22Rv1 (cell line): ENCODE data around the gene DDX41.
A peak's percentile ranks its signal among the peaks of the same experiment; 100 is the strongest.

Experiments
- H3K27ac ChIP-seq: fragments of 450-650 bp; 2 replicates; pipeline ENCODE4 v1.5.1; 2017
- CTCF ChIP-seq: fragments of 450-650 bp; IDR thresholded peaks from 2 replicates; pipeline ENCODE4 v1.5.1; 2017; ENCODE audit warnings: mild to moderate bottlenecking
- ZFX ChIP-seq: fragments of 450-650 bp; IDR thresholded peaks from 2 replicates; pipeline ENCODE4 v1.6.1; 2017; ENCODE audit warnings: antibody characterized with exemption, borderline replicate concordance

DDX41 gene

GRCh38 chr5:177483994-177484901 lies 32.5 kb downstream of the DDX41 start:
- no peak for TF ChIP-seq ZFX
- no peak for TF ChIP-seq CTCF
- H3K27ac ChIP-seq = no peak overlapping the region

GRCh38 chr5:177483042-177483441 lies 33.7 kb downstream of the DDX41 start:
- TF ChIP-seq CTCF (no peak), ZFX (no peak)
- no peak overlapping the region for H3K27ac ChIP-seq

- TF ChIP-seq CTCF = no peak
- TF ChIP-seq ZFX = no peak
- no peak overlapping the region for H3K27ac ChIP-seq
Observed at GRCh38 chr5:177482359-177482795, 34.4 kb downstream of the DDX41 start.

GRCh38 chr5:177479774-177480173 lies 37.0 kb downstream of the DDX41 start:
- no peak for TF ChIP-seq CTCF
- no peak for TF ChIP-seq ZFX
- peak overlapping the region; percentile 54 for H3K27ac ChIP-seq

GRCh38 chr5:177478711-177479646 lies 37.8 kb downstream of the DDX41 start:
- peak overlapping the region; percentile 54 for H3K27ac ChIP-seq
- TF ChIP-seq CTCF (no peak), ZFX (no peak)

GRCh38 chr5:177477701-177478477 lies 38.9 kb downstream of the DDX41 start:
- peak overlapping the region; percentile 10; the same call in 1 of the 2 replicates for H3K27ac ChIP-seq

More at GRCh38 chr5:177477701-177478477, 38.9 kb downstream of the DDX41 start:
- TF ChIP-seq ZFX = no peak
- TF ChIP-seq CTCF = no peak
